Measurements from ENCODE around the gene ATCAY. TPM values are rescaled to one million over a fixed set of nuclear protein-coding genes. Genes with fewer than 3 reads are reported as not detected.
"Not testable (repeated sequence)": the region's sequence is repeated elsewhere in the genome, so short reads cannot be mapped to it uniquely, and the experiment has no call there.

The ATCAY gene
- total RNA-seq, 1 donor: not detected

GRCh38 chr19:3908266-3909054 lies 28.0 kb downstream of the ATCAY start:
- no peaks in the 10 kb centered on the region for H3K4me1 ChIP-seq (ENCODE audit: insufficient read depth, low read length)
- H3K27me3 ChIP-seq (ENCODE audit: insufficient read depth, low read length): no peaks in the 10 kb centered on the region
- H3K9me3 ChIP-seq (ENCODE audit: low read depth, low read length): no peaks in the 10 kb centered on the region
- H3K4me3 ChIP-seq (ENCODE audit: low read length): no peak overlapping the region

- Histone ChIP-seq H3K4me3 (ENCODE audit: low read length) (no peak overlapping the region), H3K27me3 (ENCODE audit: insufficient read depth, low read length) (no peaks in the 10 kb centered on the region), H3K9me3 (ENCODE audit: low read depth, low read length) (no peaks in the 10 kb centered on the region), H3K4me1 (ENCODE audit: insufficient read depth, low read length) (no peaks in the 10 kb centered on the region)
Observed at GRCh38 chr19:3910105-3910504, 29.6 kb downstream of the ATCAY start.

- no peak overlapping the region for H3K4me3 ChIP-seq (ENCODE audit: low read length)
- no peaks in the 10 kb centered on the region for H3K4me1 ChIP-seq (ENCODE audit: insufficient read depth, low read length)
- H3K27me3 ChIP-seq (ENCODE audit: insufficient read depth, low read length): no peaks in the 10 kb centered on the region
- H3K9me3 ChIP-seq (ENCODE audit: low read depth, low read length): no peaks in the 10 kb centered on the region
Observed at GRCh38 chr19:3914199-3914598, 33.7 kb downstream of the ATCAY start.

- H3K27me3 ChIP-seq (ENCODE audit: insufficient read depth, low read length): no peaks in the 10 kb centered on the region
Observed at GRCh38 chr19:3916033-3916432, 35.5 kb downstream of the ATCAY start.

GRCh38 chr19:3919793-3920192 lies 39.3 kb downstream of the ATCAY start:
- Histone ChIP-seq H3K27me3 (ENCODE audit: insufficient read depth, low read length) (no peaks in the 10 kb centered on the region), H3K4me3 (ENCODE audit: low read length) (no peak overlapping the region), H3K9me3 (ENCODE audit: low read depth, low read length) (no peaks in the 10 kb centered on the region), H3K4me1 (ENCODE audit: insufficient read depth, low read length) (no peaks in the 10 kb centered on the region)

More at GRCh38 chr19:3916033-3916432, 35.5 kb downstream of the ATCAY start:
- Histone ChIP-seq H3K4me1 (ENCODE audit: insufficient read depth, low read length) (no peaks in the 10 kb centered on the region), H3K9me3 (ENCODE audit: low read depth, low read length) (no peaks in the 10 kb centered on the region), H3K4me3 (ENCODE audit: low read length) (no peak overlapping the region)

- Histone ChIP-seq H3K4me3 (ENCODE audit: low read length) (no peak overlapping the region), H3K9me3 (ENCODE audit: low read depth, low read length) (no peaks in the 10 kb centered on the region), H3K4me1 (ENCODE audit: insufficient read depth, low read length) (no peaks in the 10 kb centered on the region), H3K27me3 (ENCODE audit: insufficient read depth, low read length) (no peaks in the 10 kb centered on the region)
Observed at GRCh38 chr19:3923096-3923758, 42.7 kb downstream of the ATCAY start.

GRCh38 chr19:3923912-3924311 lies 43.4 kb downstream of the ATCAY start:
- Histone ChIP-seq H3K9me3 (ENCODE audit: low read depth, low read length) (no peaks in the 10 kb centered on the region), H3K27me3 (ENCODE audit: insufficient read depth, low read length) (no peaks in the 10 kb centered on the region), H3K4me1 (ENCODE audit: insufficient read depth, low read length) (no peaks in the 10 kb centered on the region), H3K4me3 (ENCODE audit: low read length) (no peak overlapping the region)

- H3K4me1 ChIP-seq (ENCODE audit: insufficient read depth, low read length): no peaks in the 10 kb centered on the region
- peaks cover 7% of the 10 kb centered on the region for H3K27me3 ChIP-seq (ENCODE audit: insufficient read depth, low read length)
- no peak overlapping the region for H3K4me3 ChIP-seq (ENCODE audit: low read length)
- H3K9me3 ChIP-seq (ENCODE audit: low read depth, low read length): no peaks in the 10 kb centered on the region
Observed at GRCh38 chr19:3931041-3931440, 50.6 kb downstream of the ATCAY start.

GRCh38 chr19:3932931-3933810 lies 52.7 kb downstream of the ATCAY start, which contains the start of gene NMRK2:
Gene NMRK2 (plus strand): TSS chr19:3933069. CDS start chr19:3933672, 603 bp downstream.
- H3K9me3 ChIP-seq (ENCODE audit: low read depth, low read length): no peaks in the 10 kb centered on the region
- peaks cover 7% of the 10 kb centered on the region for H3K27me3 ChIP-seq (ENCODE audit: insufficient read depth, low read length)
- no peaks in the 10 kb centered on the region for H3K4me1 ChIP-seq (ENCODE audit: insufficient read depth, low read length)
- no peak within 1 kb of the TSS for H3K4me3 ChIP-seq (ENCODE audit: low read length)

- H3K27me3 ChIP-seq (ENCODE audit: insufficient read depth, low read length): peaks cover 7% of the 10 kb centered on the region
- H3K4me1 ChIP-seq (ENCODE audit: insufficient read depth, low read length): no peaks in the 10 kb centered on the region
- H3K9me3 ChIP-seq (ENCODE audit: low read depth, low read length): no peaks in the 10 kb centered on the region
- H3K4me3 ChIP-seq (ENCODE audit: low read length): no peak overlapping the region
Observed at GRCh38 chr19:3936506-3937442, 56.3 kb downstream of the ATCAY start.

- not testable (repeated sequence) for H3K4me3 ChIP-seq (ENCODE audit: low read length); H3K4me1 ChIP-seq (ENCODE audit: insufficient read depth, low read length); H3K9me3 ChIP-seq (ENCODE audit: low read depth, low read length); H3K27me3 ChIP-seq (ENCODE audit: insufficient read depth, low read length)
Observed at GRCh38 chr19:3938300-3938950, 57.9 kb downstream of the ATCAY start.

GRCh38 chr19:3942790-3943409 lies 62.4 kb downstream of the ATCAY start:
- Histone ChIP-seq H3K27me3 (ENCODE audit: insufficient read depth, low read length) (no peaks in the 10 kb centered on the region), H3K9me3 (ENCODE audit: low read depth, low read length) (no peaks in the 10 kb centered on the region), H3K4me3 (ENCODE audit: low read length) (no peak overlapping the region), H3K4me1 (ENCODE audit: insufficient read depth, low read length) (peaks cover 7% of the 10 kb centered on the region)

- Histone ChIP-seq H3K27me3 (ENCODE audit: insufficient read depth, low read length) (no peaks in the 10 kb centered on the region), H3K4me1 (ENCODE audit: insufficient read depth, low read length) (peaks cover 7% of the 10 kb centered on the region), H3K9me3 (ENCODE audit: low read depth, low read length) (no peaks in the 10 kb centered on the region), H3K4me3 (ENCODE audit: low read length) (no peak overlapping the region)
Observed at GRCh38 chr19:3944018-3944721, 63.7 kb downstream of the ATCAY start.
